Right lobe of liver (tissue), 4 donors: ENCODE data around the gene CD79B.

Source experiments
- CTCF ChIP-seq, 4 donors: fragments of 200-600 bp in 3 of 4; fragments of 450-650 bp in 1 of 4; IDR thresholded peaks; one replicate each; pipeline versions ENCODE4 v1.5.1 to v1.8.0; 2016 to 2022; ENCODE audit warnings: antibody characterized with exemption in 4 of 4, mild to moderate bottlenecking in 2 of 4
- POLR2A ChIP-seq: fragments of 450-650 bp; IDR thresholded peaks from one replicate; pipeline ENCODE4 v1.6.1; 2017; ENCODE audit warnings: antibody characterized with exemption, mild to moderate bottlenecking
- donor health status: DM: no; HTN: no; CAD: no.
- donor health status: DM: no; HTN: no; CAD: no.
- donor health status: DM: no; HTN: yes; CAD: no.

GRCh38 chr17:63950940-63951907 lies 19.1 kb upstream of the CD79B start:
- TF ChIP-seq CTCF (IDR thresholded peaks at IDR 0.05) (peak; percentile 40 to 75 (median 60)), POLR2A (no peak)
